ENCODE data around the gene CCDC158.

- TF ChIP-seq POLR2A (IDR thresholded peaks at IDR 0.05; ENCODE audit: low read depth, low read length) (no peak), CTCF (conservative IDR thresholded peaks at IDR 0.05; ENCODE audit: low read depth, low read length) (no peak), SMC3 (IDR thresholded peaks at IDR 0.05; ENCODE audit: low read depth, low read length) (no peak), MAFK (IDR thresholded peaks at IDR 0.05; ENCODE audit: low read depth, low read length) (no peak), ELK1 (IDR thresholded peaks at IDR 0.05; ENCODE audit: borderline replicate concordance, low read depth, low read length) (no peak)
These were observed 112.4 kb downstream of the CCDC158 start for GRCh38 chr4:76308548-76308947.
